CD4-positive, alpha-beta memory T cell (primary cell): ENCODE results near the gene ANKRD39. TPM values are rescaled to one million over a fixed set of nuclear protein-coding genes. Genes with fewer than 3 reads are reported as not detected.

Experiments
- CTCF ChIA-PET: fragments of 350-600 bp; sonication (Branson Sonifier 250); formaldehyde crosslinking; loops from one replicate; lab custom pipeline; 2021; ENCODE audit warnings: inconsistent platforms; ENCODE audit not compliant: partially characterized antibody; lab: Charles Lee
- POLR2A ChIA-PET: fragments of 350-600 bp; sonication (Branson Sonifier 250); formaldehyde crosslinking; loops from one replicate; lab custom pipeline; 2021; ENCODE audit not compliant: partially characterized antibody; lab: Charles Lee
- DNase-seq, 5 donors: peaks; one replicate each; pipeline versions ENCODE4 v3.0.0 to v3.0.0-alpha.2; 2020 to 2022; ENCODE audit warnings: mixed read lengths in 1 of 5
- H3K27ac ChIP-seq: one replicate; pipeline ENCODE4 v1.7.0; 2013; ENCODE audit warnings: low read depth, low read length
- H3K27me3 ChIP-seq: 2 replicates; pipeline ENCODE4 v1.7.0; 2013; ENCODE audit warnings: mild to moderate bottlenecking, low read length, moderate library complexity; ENCODE audit not compliant: insufficient read depth
- H3K36me3 ChIP-seq: 2 replicates; pipeline ENCODE4 v1.7.0; 2013; ENCODE audit warnings: mild to moderate bottlenecking, low read length, moderate library complexity; ENCODE audit not compliant: insufficient read depth
- H3K4me1 ChIP-seq: 2 replicates; pipeline ENCODE4 v1.7.0; 2013; ENCODE audit warnings: mild to moderate bottlenecking, low read length, moderate library complexity; ENCODE audit not compliant: insufficient read depth
- H3K4me3 ChIP-seq, 2 donors: one replicate each; pipeline ENCODE4 v1.7.0; 2013; ENCODE audit warnings: low read length in 2 of 2, mild to moderate bottlenecking in 1 of 2
- H3K9me3 ChIP-seq, 2 donors: one replicate each; pipeline ENCODE4 v1.7.0; 2013; ENCODE audit warnings: low read length in 2 of 2, control low read depth in 1 of 2; ENCODE audit not compliant: control insufficient read depth in 1 of 2
- H3K27ac Mint-ChIP-seq, 7 donors: one replicate each; pipeline ENCODE4 v1.8.0; 2020 to 2021; ENCODE audit warnings: mixed read lengths in 7 of 7, mild to moderate bottlenecking in 6 of 7, inconsistent platforms in 3 of 7, moderate library complexity in 3 of 7
- H3K27me3 Mint-ChIP-seq, 2 donors: one replicate each; pipeline ENCODE4 v1.8.0; 2020 to 2021; ENCODE audit warnings: mixed read lengths in 2 of 2
- H3K36me3 Mint-ChIP-seq, 2 donors: one replicate each; pipeline ENCODE4 v1.8.0; 2020 to 2021; ENCODE audit warnings: mixed read lengths in 2 of 2, inconsistent platforms in 1 of 2, mild to moderate bottlenecking in 1 of 2
- H3K4me1 Mint-ChIP-seq, 4 donors: one replicate each; pipeline ENCODE4 v1.8.0; 2020 to 2021; ENCODE audit warnings: mixed read lengths in 4 of 4, mild to moderate bottlenecking in 1 of 4
- H3K4me3 Mint-ChIP-seq, 8 donors: one replicate each; pipeline ENCODE4 v1.8.0; 2020 to 2021; ENCODE audit warnings: mixed read lengths in 8 of 8, mild to moderate bottlenecking in 7 of 8, moderate library complexity in 6 of 8, inconsistent platforms in 3 of 8
- H3K9me3 Mint-ChIP-seq, 8 donors: one replicate each; pipeline ENCODE4 v1.8.0; 2020 to 2021; ENCODE audit warnings: mixed read lengths in 8 of 8, mild to moderate bottlenecking in 5 of 8, inconsistent platforms in 3 of 8, moderate library complexity in 1 of 8
- intact Hi-C: fragments of 100-400 bp; cut with micrococcal nuclease; formaldehyde crosslinking; loops from one replicate; pipeline ENCODE4 v1.15.1; 2023
- polyA plus RNA-seq, 2 donors: library from polyadenylated mRNA; unstranded; fragments of 300-500 nt; fragmentation: Illumina TruSeq; gene quantifications; one replicate each; pipeline ENCODE4 v1.2.3, GENCODE V29; 2021
- total RNA-seq, 2 experiments: library from RNA; stranded (reverse); gene quantifications; one replicate each; pipeline ENCODE4 v1.2.3, GENCODE V29; 2021

ANKRD39 gene
- total and polyA plus RNA-seq, 4 experiments from 2014 or later, result 18.7 to 42.5 (median 24.4) TPM

DNA sequence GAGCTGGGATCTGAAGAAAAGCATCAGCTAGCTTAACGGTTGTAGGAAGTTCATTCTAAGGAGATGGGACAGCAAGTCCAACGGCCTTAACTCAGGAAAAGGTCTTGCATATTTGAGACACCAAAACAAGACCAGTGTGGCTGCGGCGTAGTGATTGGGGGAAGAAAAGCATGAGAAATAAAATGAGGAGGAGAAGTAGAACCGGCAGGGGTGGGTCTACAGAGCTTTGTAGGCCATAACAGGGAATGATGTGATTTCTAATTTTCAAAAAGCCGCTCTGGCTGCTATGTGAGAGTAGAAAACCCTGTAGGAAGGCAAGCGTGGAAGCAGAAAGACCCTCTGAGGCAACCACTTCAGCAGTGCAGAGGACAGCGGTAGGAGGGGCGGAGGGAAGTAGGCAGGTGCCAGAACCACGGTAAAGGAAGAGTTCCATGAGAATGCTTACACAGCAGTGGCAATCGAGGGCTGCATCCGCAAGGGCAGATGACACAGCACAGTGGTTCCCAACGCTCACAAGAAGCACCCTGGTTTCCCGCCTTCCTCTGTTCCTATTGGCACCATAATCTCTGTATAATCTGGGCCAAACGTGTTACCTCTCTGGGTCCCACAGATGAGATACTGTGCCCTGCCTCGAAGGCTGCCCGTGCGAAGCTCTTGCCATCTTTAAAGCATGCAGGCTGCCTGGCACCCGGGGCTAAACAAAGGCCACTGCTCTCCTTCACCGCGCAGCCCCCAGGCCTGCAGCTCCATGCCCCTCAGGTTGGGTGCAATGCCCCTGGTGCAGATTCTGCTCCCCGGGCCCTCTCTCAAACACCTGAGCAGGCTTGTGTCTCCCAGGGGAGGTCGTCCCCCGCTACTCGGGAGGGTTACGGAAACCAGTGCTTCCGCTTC, 795 bp downstream of the ANKRD39 start:
- Histone ChIP-seq H3K9me3 (no peaks in the 10 kb centered on the region), H3K4me1 (peaks cover 44% of the 10 kb centered on the region), H3K4me3 (peak overlapping the region; percentile 20 to 70), H3K36me3 (peaks cover 28% of the 10 kb centered on the region), H3K27me3 (no peaks in the 10 kb centered on the region), H3K27ac (peak overlapping the region; percentile 80)
- peak overlapping the region; percentile 69 to 94 (median 86) for H3K27ac Mint-ChIP-seq
- intact Hi-C loops, result loop anchor here (5.0 kb wide), 2 partner anchors 95 to 115 kb away; partner anchors contain the start of genes CNNM4 and LMAN2L
- peaks cover 25 to 45% of the 10 kb centered on the region in 2 donors for H3K36me3 Mint-ChIP-seq
- ChIA-PET POLR2A (interaction anchor here (0.6 to 10.0 kb wide), 42 partner anchors 9 to 693 kb away, joined by 3 to 194 read pairs (median 7); partner anchors contain the start of genes ANKRD23, ANKRD36, ARID5A and CNNM3), CTCF (interaction anchor here (0.6 to 16.0 kb wide), 52 partner anchors 9 to 596 kb away, joined by 3 to 624 read pairs (median 5); partner anchors contain the start of genes ANKRD36, CNNM3, LMAN2L and SEMA4C)
- DNase-seq, result peak in 3 of 5 donors; percentile 29 to 40 (median 38)
- H3K4me1 Mint-ChIP-seq, result peaks cover 22 to 63% (median 36%) of the 10 kb centered on the region in 4 donors
- H3K4me3 Mint-ChIP-seq, result peak overlapping the region; percentile 86 to 94 (median 90)
- no peaks in the 10 kb centered on the region for H3K27me3 Mint-ChIP-seq
- H3K9me3 Mint-ChIP-seq, result no peaks in the 10 kb centered on the region

DNA sequence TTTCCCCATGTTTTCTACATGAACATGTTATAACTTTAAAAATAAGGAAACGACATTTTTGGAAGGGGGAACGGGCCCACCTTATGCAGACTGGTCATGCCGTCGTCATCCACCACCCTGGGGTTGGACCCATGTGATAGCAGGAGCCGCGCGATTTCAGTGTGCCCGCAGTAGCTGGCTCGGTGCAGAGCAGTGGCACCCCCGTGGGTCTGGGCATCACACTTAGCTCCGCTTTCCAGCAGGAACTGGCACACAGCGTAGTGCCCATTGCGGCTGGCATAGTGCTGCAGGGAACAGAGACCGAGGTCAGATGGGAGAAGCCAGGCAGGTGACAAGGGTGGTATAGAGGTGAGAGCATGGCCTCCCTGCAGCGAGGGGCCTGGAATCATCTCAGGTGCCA, 4.5 kb downstream of the ANKRD39 start:
- H3K27me3 Mint-ChIP-seq, result no peaks in the 10 kb centered on the region
- POLR2A ChIA-PET, result interaction anchor here (0.8 to 1.3 kb wide), 3 partner anchors 11 to 110 kb away, joined by 3 to 4 read pairs (median 3); no protein-coding TSS in a partner anchor
- DNase-seq, result no peak
- Histone ChIP-seq H3K27me3 (no peaks in the 10 kb centered on the region), H3K27ac (no peak overlapping the region), H3K36me3 (peaks cover 35% of the 10 kb centered on the region), H3K4me1 (peaks cover 22% of the 10 kb centered on the region), H3K9me3 (no peaks in the 10 kb centered on the region), H3K4me3 (no peak overlapping the region)
- CTCF ChIA-PET, result interaction anchor here (0.9 to 16.0 kb wide), 3 partner anchors 95 to 259 kb away, joined by 3 to 624 read pairs (median 16); no protein-coding TSS in a partner anchor
- intact Hi-C loops, result no loop called here
- H3K4me3 Mint-ChIP-seq, result no peak overlapping the region
- H3K36me3 Mint-ChIP-seq, result peaks cover 25 to 42% of the 10 kb centered on the region in 2 donors
- no peaks in the 10 kb centered on the region for H3K9me3 Mint-ChIP-seq
- H3K27ac Mint-ChIP-seq, result no peak overlapping the region
- peaks cover 13 to 36% (median 23%) of the 10 kb centered on the region in 4 donors for H3K4me1 Mint-ChIP-seq

DNA sequence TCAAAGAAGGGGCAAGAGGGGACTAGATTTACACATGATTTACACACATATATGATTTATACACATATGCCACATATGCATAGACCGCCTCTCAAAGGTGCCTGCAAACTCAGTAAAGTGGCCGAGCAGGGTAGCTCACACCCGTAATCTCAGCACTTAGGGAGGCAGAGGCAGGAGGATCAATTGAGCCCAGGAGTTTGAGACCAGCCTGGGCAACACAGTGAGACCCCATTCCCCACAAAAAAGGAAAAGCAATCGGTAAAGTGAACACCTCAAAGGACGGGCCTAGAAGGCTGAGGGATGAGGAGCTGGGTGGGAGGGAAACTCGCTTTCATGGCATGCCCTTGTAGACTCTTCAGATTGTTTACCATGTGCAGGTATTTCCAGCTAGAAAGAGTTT, 5.1 kb downstream of the ANKRD39 start:
- ChIA-PET CTCF (interaction anchor here (0.7 to 3.4 kb wide), 4 partner anchors 99 to 860 kb away, joined by 3 to 16 read pairs (median 4); no protein-coding TSS in a partner anchor), POLR2A (interaction anchor here (0.8 to 2.0 kb wide), 4 partner anchors 10 to 71 kb away, joined by 3 to 10 read pairs (median 5); partner anchors contain the start of gene CNNM3)
- Mint-ChIP-seq H3K4me1 (peaks cover 13 to 32% (median 24%) of the 10 kb centered on the region in 4 donors), H3K36me3 (peaks cover 32 to 48% of the 10 kb centered on the region in 2 donors), H3K27me3 (no peaks in the 10 kb centered on the region), H3K27ac (peak overlapping the region in 2 of 7 donors; percentile 15 to 21), H3K4me3 (no peak overlapping the region), H3K9me3 (no peaks in the 10 kb centered on the region)
- H3K4me1 ChIP-seq, result peaks cover 22% of the 10 kb centered on the region
- peaks cover 42% of the 10 kb centered on the region for H3K36me3 ChIP-seq
- H3K9me3 ChIP-seq, result no peaks in the 10 kb centered on the region
- intact Hi-C loops, result no loop called here
- DNase-seq, result no peak
- H3K4me3 ChIP-seq, result no peak overlapping the region
- H3K27me3 ChIP-seq, result no peaks in the 10 kb centered on the region
- no peak overlapping the region for H3K27ac ChIP-seq

DNA sequence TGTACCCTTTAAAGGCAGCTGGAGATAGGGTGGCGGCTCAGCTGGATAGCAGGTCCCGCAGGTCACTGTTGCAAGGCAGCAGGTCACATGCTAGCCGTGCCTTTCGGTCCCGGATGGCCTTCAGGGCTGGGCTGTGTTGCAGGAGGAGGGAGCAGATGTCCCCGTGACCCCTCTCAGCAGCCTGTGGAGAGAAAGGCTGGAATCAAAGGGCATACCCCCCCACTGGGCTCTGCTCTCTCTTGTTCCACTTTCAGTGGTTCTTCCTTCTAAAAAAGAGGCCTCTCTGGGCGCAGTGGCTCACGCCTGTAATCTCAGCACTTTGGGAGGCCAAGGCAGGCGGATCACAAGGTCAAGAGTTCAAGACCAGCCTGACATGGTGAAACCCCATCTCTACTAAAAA, 9.6 kb downstream of the ANKRD39 start:
- no peak for DNase-seq
- ChIA-PET CTCF (interaction anchor here (1.3 to 2.7 kb wide), 2 partner anchors 10 to 14 kb away, joined by 4 to 12 read pairs; partner anchors contain the start of gene ANKRD39), POLR2A (interaction anchor here (1.6 kb wide), 1 partner anchor 9 kb away, joined by 12 read pairs; the partner anchor contains the start of gene ANKRD39)
- Mint-ChIP-seq H3K27ac (peak overlapping the region in 1 of 7 donors; percentile 35), H3K9me3 (no peaks in the 10 kb centered on the region), H3K4me3 (no peak overlapping the region), H3K4me1 (peaks cover under 1 to 12% (median 7%) of the 10 kb centered on the region in 4 donors), H3K27me3 (no peaks in the 10 kb centered on the region), H3K36me3 (peaks cover 32 to 39% of the 10 kb centered on the region in 2 donors)
- Histone ChIP-seq H3K4me3 (no peak overlapping the region), H3K36me3 (peaks cover 41% of the 10 kb centered on the region), H3K27me3 (no peaks in the 10 kb centered on the region), H3K27ac (no peak overlapping the region), H3K4me1 (no peaks in the 10 kb centered on the region), H3K9me3 (no peaks in the 10 kb centered on the region)
- intact Hi-C loops, result no loop called here

DNA sequence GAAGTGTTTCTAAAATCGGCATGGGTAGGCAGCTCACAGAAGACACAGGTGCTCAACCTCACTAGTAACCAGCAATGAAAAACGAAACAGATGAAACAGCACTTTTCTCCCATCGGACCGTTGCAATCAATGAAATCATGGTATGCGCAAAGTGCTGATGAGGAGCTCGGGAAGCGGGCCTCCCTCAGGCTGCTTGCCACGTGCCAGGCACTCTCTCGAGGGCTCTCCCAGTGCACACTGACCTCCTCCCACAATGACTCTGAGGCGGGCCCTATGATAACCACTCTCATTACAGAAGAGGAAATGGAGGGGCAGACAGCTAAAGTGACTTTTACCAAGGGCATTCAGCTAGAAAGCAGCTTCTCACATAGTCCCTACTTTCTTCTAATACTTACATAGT, 10.2 kb downstream of the ANKRD39 start:
- H3K27me3 ChIP-seq, result no peaks in the 10 kb centered on the region
- Mint-ChIP-seq H3K4me3 (no peak overlapping the region), H3K36me3 (peaks cover 26 to 35% of the 10 kb centered on the region in 2 donors), H3K27ac (peak overlapping the region in 2 of 7 donors; percentile 3 to 69), H3K4me1 (peaks cover under 1 to 8% (median 4%) of the 10 kb centered on the region in 4 donors), H3K9me3 (no peaks in the 10 kb centered on the region), H3K27me3 (no peaks in the 10 kb centered on the region)
- H3K36me3 ChIP-seq, result peaks cover 34% of the 10 kb centered on the region
- no peaks in the 10 kb centered on the region for H3K4me1 ChIP-seq
- H3K9me3 ChIP-seq, result no peaks in the 10 kb centered on the region
- intact Hi-C loops, result no loop called here
- no peak for DNase-seq
- no peak overlapping the region for H3K27ac ChIP-seq
- no peak overlapping the region for H3K4me3 ChIP-seq
- ChIA-PET CTCF (interaction anchor here (1.3 to 2.7 kb wide), 2 partner anchors 11 to 13 kb away, joined by 4 to 12 read pairs; partner anchors contain the start of gene ANKRD39), POLR2A (interaction anchor here (1.6 kb wide), 1 partner anchor 10 kb away, joined by 12 read pairs; the partner anchor contains the start of gene ANKRD39)

- H3K36me3 Mint-ChIP-seq, result peaks cover 22 to 34% of the 10 kb centered on the region in 2 donors
- CTCF ChIA-PET, result interaction anchor here (2.7 kb wide), 1 partner anchor 11 kb away, joined by 12 read pairs; the partner anchor contains the start of gene ANKRD39
Observed at GRCh38 chr2:96846825-96847224, 11.0 kb downstream of the ANKRD39 start.

More at GRCh38 chr2:96846825-96847224, 11.0 kb downstream of the ANKRD39 start:
- Histone ChIP-seq H3K9me3 (no peaks in the 10 kb centered on the region), H3K27ac (no peak overlapping the region), H3K4me3 (no peak overlapping the region), H3K36me3 (peaks cover 32% of the 10 kb centered on the region), H3K27me3 (no peaks in the 10 kb centered on the region), H3K4me1 (no peaks in the 10 kb centered on the region)
- no peaks in the 10 kb centered on the region for H3K9me3 Mint-ChIP-seq
- H3K4me1 Mint-ChIP-seq, result peaks cover 0 to 11% (median 4%) of the 10 kb centered on the region in 4 donors
- no peak overlapping the region for H3K4me3 Mint-ChIP-seq
- intact Hi-C loops, result no loop called here
- H3K27me3 Mint-ChIP-seq, result no peaks in the 10 kb centered on the region
- no peak for DNase-seq
- H3K27ac Mint-ChIP-seq, result peak overlapping the region in 1 of 7 donors; percentile 41
- POLR2A ChIA-PET, result no interaction called here
